K562 (cell line): ENCODE measurements around the gene DHX38. TPM values are rescaled to one million over a fixed set of nuclear protein-coding genes. Genes with fewer than 3 reads are reported as not detected.

Source experiments
- ATAC-seq: fragments of 200-7000 bp; cut with Tn5 transposase; 3 replicates; pipeline ENCODE4 v1.9.1; 2020; ENCODE audit warnings: moderate library complexity
- BruUV-seq: library from RNA; stranded (reverse); fragments of 400-500 nt; replicated peaks from 2 replicates; lab custom pipeline; 2021; lab: Mats Ljungman, UMichigan
- CTCF ChIA-PET: fragments of 300-600 bp; formaldehyde crosslinking; extraction: SDS; loops from one replicate; lab custom pipeline; 2021; ENCODE audit warnings: low intra/inter-chr PET ratio; lab: Yijun Ruan, JAX
- POLR2A ChIA-PET: fragments of 300-600, 350-650 bp; sonication (Branson Sonifier 250); formaldehyde crosslinking; extraction: SDS; loops from one replicate; lab custom pipeline; 2021; ENCODE audit warnings: antibody characterized with exemption, inconsistent platforms; lab: Yijun Ruan, JAX
- DNase-seq, 4 experiments: peaks; one replicate each; pipeline versions ENCODE4 v3.0.0 to v3.0.0-alpha.2; 2011 to 2018; ENCODE audit warnings: low spot score in 3 of 4, mixed read lengths in 3 of 4; ENCODE audit errors: extremely low read depth in 1 of 4
- FAIRE-seq: peaks from 2 replicates; lab custom pipeline; 2011; peaks lifted over from hg19 to GRCh38; lab: Jason Lieb, UNC
- H2AFZ ChIP-seq: 2 replicates; pipeline ENCODE4 v1.6.0; 2011; ENCODE audit warnings: low read depth, low read length, control low read depth, inconsistent platforms
- H3K27ac ChIP-seq: fragments of 200-600 bp; 3 replicates; pipeline ENCODE4 v1.8.0; 2011; ENCODE audit warnings: low read depth, mild to moderate bottlenecking, control low read depth, inconsistent platforms, low read length, moderate library complexity, mixed read lengths; ENCODE audit errors: extremely low read depth
- H3K27me3 ChIP-seq, 2 experiments: fragments of 300-600 bp in 1 of 2; 2 replicates in 1 of 2; 3 replicates in 1 of 2; pipeline versions ENCODE4 v1.6.0 to v1.8.0; 2011; ENCODE audit warnings: inconsistent platforms in 2 of 2, low read length in 2 of 2, mild to moderate bottlenecking in 1 of 2, mixed read lengths in 1 of 2, moderate library complexity in 1 of 2; ENCODE audit not compliant: control insufficient read depth in 2 of 2, insufficient read depth in 2 of 2
- H3K36me3 ChIP-seq: fragments of 300-600 bp; 3 replicates; pipeline ENCODE4 v1.8.0; 2011; ENCODE audit warnings: mild to moderate bottlenecking, low read length, inconsistent platforms; ENCODE audit not compliant: control insufficient read depth, insufficient read depth
- H3K4me1 ChIP-seq, 2 experiments: fragments of 200-600 bp in 1 of 2; replicated peaks in 1 of 2; 2 replicates in 1 of 2; 3 replicates in 1 of 2; pipeline versions ENCODE4 v1.5.1 to v1.8.0; 2011; ENCODE audit warnings: inconsistent platforms in 2 of 2, low read length in 2 of 2, mild to moderate bottlenecking in 1 of 2, mixed read lengths in 1 of 2, moderate library complexity in 1 of 2; ENCODE audit not compliant: control insufficient read depth in 2 of 2, insufficient read depth in 2 of 2
- H3K4me2 ChIP-seq: 2 replicates; pipeline ENCODE4 v1.6.1; 2011; ENCODE audit warnings: low read length, control low read depth, inconsistent platforms, mixed read lengths; ENCODE audit not compliant: insufficient read depth
- H3K4me3 ChIP-seq: fragments of 200-600 bp; sonication (generic), shearing (Covaris generic); 2 replicates; pipeline ENCODE4 v1.5.1; 2016; ENCODE audit warnings: control low read depth, inconsistent platforms
- H3K79me2 ChIP-seq: fragments of 200-600 bp; 3 replicates; pipeline ENCODE4 v1.8.0; 2011; ENCODE audit warnings: low read length, inconsistent platforms; ENCODE audit not compliant: control insufficient read depth, insufficient read depth
- H3K9ac ChIP-seq, 2 experiments: 2 replicates each; pipeline versions ENCODE4 v1.6.0 to v1.6.1; 2011; ENCODE audit warnings: low read depth in 2 of 2, low read length in 2 of 2, control low read depth in 1 of 2, inconsistent platforms in 1 of 2, mild to moderate bottlenecking in 1 of 2, mixed read lengths in 1 of 2; ENCODE audit not compliant: insufficient read depth in 1 of 2
- H3K9me1 ChIP-seq: one replicate; pipeline ENCODE4 v1.6.0; 2011; ENCODE audit warnings: inconsistent platforms, mild to moderate bottlenecking, low read length, moderate library complexity; ENCODE audit not compliant: control insufficient read depth, insufficient read depth
- H3K9me3 ChIP-seq: replicated peaks from 2 replicates; pipeline ENCODE4 v1.5.1; 2011; ENCODE audit warnings: low read depth, low read length, inconsistent platforms; ENCODE audit not compliant: control insufficient read depth, insufficient read depth
- H4K20me1 ChIP-seq: replicated peaks from 2 replicates; pipeline ENCODE4 v1.6.1; 2011; ENCODE audit warnings: low read length, inconsistent platforms, mixed read lengths; ENCODE audit not compliant: control insufficient read depth, insufficient read depth
- POLR2H ChIP-seq: IDR thresholded peaks from 2 replicates; pipeline ENCODE4 v1.6.1; 2016; ENCODE audit warnings: missing genetic modification characterization, low read depth, mild to moderate bottlenecking, control low read depth, missing compliant biosample characterization, moderate library complexity
- SLC30A9 ChIP-seq: fragments of 250-450 bp; sonication (Bioruptor Pico); IDR thresholded peaks from 2 replicates; pipeline ENCODE4 v1.8.0; 2022; ENCODE audit warnings: mild to moderate bottlenecking, moderate library complexity
- SMAD1 ChIP-seq: fragments of 150-350 bp; IDR thresholded peaks from 2 replicates; pipeline ENCODE4 v1.6.1; 2014; ENCODE audit warnings: low read length, low read depth; ENCODE audit not compliant: partially characterized antibody
- SUPT5H ChIP-seq: fragments of 450-650 bp; IDR thresholded peaks from 2 replicates; pipeline ENCODE4 v1.6.1; 2016
- TFAP4 ChIP-seq: sonication (generic); formaldehyde crosslinking; IDR thresholded peaks from 2 replicates; pipeline ENCODE4 v1.8.0; 2022; ENCODE audit warnings: missing genetic modification reagents, mild to moderate bottlenecking, moderate library complexity, borderline replicate concordance
- ZNF197 ChIP-seq: fragments of 200-800 bp; sonication (Bioruptor generic); IDR thresholded peaks from 2 replicates; pipeline ENCODE4 v1.6.1; 2016; ENCODE audit warnings: low read depth, missing genetic modification characterization, missing compliant biosample characterization
- WGBS: fragments of 100-300 bp; shearing (Covaris generic); methylation state at CpG from one replicate; pipeline ENCODE4 v1.1.6; 2016; ENCODE audit warnings: low coverage, mixed read lengths; ENCODE audit not compliant: insufficient coverage; ENCODE audit errors: missing lambda C conversion rate; 5-methylcytosine and 5-hydroxymethylcytosine counted together
- in situ Hi-C: fragments of 300-500 bp; cut with MboI; formaldehyde crosslinking; loops from 4 replicates; pipeline ENCODE4 v1.15.0; 2018; ENCODE audit warnings: inconsistent platforms, mixed read lengths
- intact Hi-C: fragments of 100-400 bp; cut with micrococcal nuclease; formaldehyde crosslinking; loops from 2 replicates; pipeline ENCODE4 v1.14.2; 2022
- polyA plus RNA-seq, 8 experiments: library from polyadenylated mRNA; depleted of rRNA in 4 of 8; stranded (reverse) in 5 of 8; unstranded in 3 of 8; fragments of >200 nt; fragmentation: Nextera tagmentation in 2 of 8; fragmentation: Illumina TruSeq in 1 of 8; extraction: Ambion mirVana in 2 of 8; extraction: Trizol in 1 of 8; gene quantifications; 2 replicates each; pipeline versions ENCODE4 v1.2.1 to v1.2.3, GENCODE V29; 2011 to 2014; ENCODE audit warnings: inconsistent platforms in 1 of 8, missing spikeins in 1 of 8
- total RNA-seq, 7 experiments: library from RNA; depleted of rRNA in 6 of 7; stranded (reverse); fragments of >200 nt in 6 of 7; fragmentation: Illumina TruSeq in 2 of 7; extraction: Trizol in 2 of 7; gene quantifications; 2 replicates each; pipeline versions ENCODE4 v1.2.1 to v1.2.3, GENCODE V29; 2011 to 2021; ENCODE audit warnings: low replicate concordance in 1 of 7

Gene DHX38
- total and polyA plus RNA-seq, 9 of the 15 experiments (the other 6 are each of a cell fraction or from before 2014, with no cell fraction given) = 2.8 to 76.8 (median 40.8) TPM

GRCh38 chr16:72064361-72064894 lies 29.2 kb upstream of the DHX38 start:
- Histone ChIP-seq H3K27me3 (peaks cover 12 to 15% of the 10 kb centered on the region in 2 experiments; a peak in 4 of 5 replicates), H3K27ac (no peak overlapping the region), H3K9me1 (no peaks in the 10 kb centered on the region), H2AFZ (no peak overlapping the region), H3K4me2 (no peak overlapping the region), H3K4me1 (peaks cover 0 to 4% of the 10 kb centered on the region in 2 experiments; a peak in 1 of 5 replicates), H3K4me3 (no peak overlapping the region), H3K9ac (no peak overlapping the region), H4K20me1 (no peaks in the 10 kb centered on the region), H3K79me2 (no peaks in the 10 kb centered on the region), H3K9me3 (no peaks in the 10 kb centered on the region), H3K36me3 (no peaks in the 10 kb centered on the region)
- FAIRE-seq (no peak), DNase-seq (no peak), ATAC-seq (no peak)
- ChIA-PET POLR2A (no interaction called here), CTCF (interaction anchor here (0.8 kb wide), 1 partner anchor 35 kb away, joined by 3 read pairs; no protein-coding TSS in a partner anchor)
- intact Hi-C loops (loop anchor here (10.0 kb wide), 1 partner anchor 90 kb away; no protein-coding TSS in a partner anchor), in situ Hi-C loops (no loop called here)
- 8% methylated on average over 10 of the region's 10 CpGs for WGBS
- no TSS peak for BruUV-seq
- TF ChIP-seq TFAP4 (CRISPR knock-in tag) = no peak
- no peak for TF ChIP-seq POLR2H
- no peak for TF ChIP-seq SUPT5H
- no peak for TF ChIP-seq ZNF197 (CRISPR knock-in tag)
- TF ChIP-seq SMAD1 = no peak
- TF ChIP-seq SLC30A9 (CRISPR knock-in tag) = no peak
